Neuronal stem cell (in vitro differentiated cells): ENCODE data around the gene FADS1.

Source experiments
- DNase-seq: peaks from one replicate; pipeline ENCODE4 v3.0.0-alpha.2; 2013; ENCODE audit warnings: low spot score
- H2AFZ ChIP-seq: one replicate; pipeline ENCODE4 v1.6.1; 2013; ENCODE audit warnings: mild to moderate bottlenecking, low read length, inconsistent platforms
- H2AK5ac ChIP-seq: 2 replicates; pipeline ENCODE4 v1.6.1; 2013; ENCODE audit warnings: low read depth, mild to moderate bottlenecking, inconsistent platforms, low read length, moderate library complexity, mixed read lengths
- H2BK120ac ChIP-seq: 2 replicates; pipeline ENCODE4 v1.6.1; 2013; ENCODE audit warnings: low read depth, mild to moderate bottlenecking, inconsistent platforms, low read length, moderate library complexity, mixed read lengths
- H2BK12ac ChIP-seq: one replicate; pipeline ENCODE4 v1.6.1; 2013; ENCODE audit warnings: low read length, inconsistent platforms
- H2BK15ac ChIP-seq: 2 replicates; pipeline ENCODE4 v1.6.1; 2013; ENCODE audit warnings: mild to moderate bottlenecking, low read length, inconsistent platforms, mixed read lengths
- H2BK5ac ChIP-seq: one replicate; pipeline ENCODE4 v1.6.1; 2013; ENCODE audit warnings: inconsistent platforms, mild to moderate bottlenecking, low read length, moderate library complexity
- H3K14ac ChIP-seq: one replicate; pipeline ENCODE4 v1.6.1; 2013; ENCODE audit warnings: low read length, inconsistent platforms
- H3K18ac ChIP-seq: 2 replicates; pipeline ENCODE4 v1.6.1; 2013; ENCODE audit warnings: low read length, inconsistent platforms
- H3K23ac ChIP-seq: 2 replicates; pipeline ENCODE4 v1.6.1; 2013; ENCODE audit warnings: low read depth, mild to moderate bottlenecking, mixed read lengths, low read length, inconsistent platforms; ENCODE audit not compliant: poor library complexity
- H3K27ac ChIP-seq: replicated peaks from 3 replicates; pipeline ENCODE4 v1.5.1; 2013; ENCODE audit warnings: low read length, inconsistent platforms
- H3K27me3 ChIP-seq, 3 experiments: 2 replicates each; pipeline ENCODE4 v1.6.1; 2013; ENCODE audit warnings: low read length in 3 of 3, mild to moderate bottlenecking in 2 of 3, inconsistent platforms in 1 of 3, low read depth in 1 of 3, mixed read lengths in 1 of 3, moderate library complexity in 1 of 3; ENCODE audit not compliant: control insufficient read depth in 3 of 3, insufficient read depth in 3 of 3
- H3K36me3 ChIP-seq, 2 donors: replicated peaks in 1 of 2; 2 replicates each; pipeline ENCODE4 v1.6.1; 2013; ENCODE audit warnings: low read length in 2 of 2; ENCODE audit not compliant: control insufficient read depth in 2 of 2, insufficient read depth in 2 of 2
- H3K4ac ChIP-seq: 2 replicates; pipeline ENCODE4 v1.6.1; 2013; ENCODE audit warnings: inconsistent platforms, mild to moderate bottlenecking, low read length, moderate library complexity
- H3K4me1 ChIP-seq, 2 donors: 1 replicate in 1 of 2; 2 replicates in 1 of 2; pipeline ENCODE4 v1.6.1; 2013; ENCODE audit warnings: low read length in 2 of 2, low read depth in 1 of 2; ENCODE audit not compliant: control insufficient read depth in 2 of 2, insufficient read depth in 1 of 2
- H3K4me2 ChIP-seq: one replicate; pipeline ENCODE4 v1.6.1; 2013; ENCODE audit warnings: mild to moderate bottlenecking, low read length, inconsistent platforms; ENCODE audit not compliant: insufficient read depth, poor library complexity, severe bottlenecking
- H3K4me3 ChIP-seq, 2 donors: 2 replicates each; pipeline ENCODE4 v1.5.1; 2013; ENCODE audit warnings: low read length in 2 of 2, mild to moderate bottlenecking in 2 of 2, inconsistent platforms in 1 of 2, moderate library complexity in 1 of 2
- H3K79me1 ChIP-seq: one replicate; pipeline ENCODE4 v1.6.1; 2013; ENCODE audit warnings: low read depth, mild to moderate bottlenecking, inconsistent platforms, low read length, moderate library complexity
- H3K9ac ChIP-seq: one replicate; pipeline ENCODE4 v1.6.1; 2013; ENCODE audit warnings: mild to moderate bottlenecking, low read depth, low read length, inconsistent platforms; ENCODE audit not compliant: poor library complexity
- H3K9me3 ChIP-seq, 2 donors: replicated peaks in 1 of 2; 2 replicates each; pipeline versions ENCODE3 to v1.6.1; 2013; ENCODE audit warnings: low read length in 2 of 2, mild to moderate bottlenecking in 2 of 2, inconsistent platforms in 1 of 2, low read depth in 1 of 2, mixed read lengths in 1 of 2, moderate library complexity in 1 of 2; ENCODE audit not compliant: control insufficient read depth in 2 of 2, insufficient read depth in 1 of 2
- H4K8ac ChIP-seq: one replicate; pipeline ENCODE4 v1.6.1; 2013; ENCODE audit warnings: low read depth, mild to moderate bottlenecking, inconsistent platforms, low read length, moderate library complexity
- H4K91ac ChIP-seq: one replicate; pipeline ENCODE4 v1.6.1; 2013; ENCODE audit warnings: low read length, low read depth, mild to moderate bottlenecking, inconsistent platforms; ENCODE audit not compliant: poor library complexity
- WGBS, 2 donors: extraction: QIAGEN DNeasy Blood & Tissue Kit; methylation state at CpG; one replicate each; pipeline ENCODE4 v1.1.7; 2013; ENCODE audit warnings: missing lambda C conversion rate in 2 of 2, mixed read lengths in 1 of 2; ENCODE audit not compliant: insufficient read length in 2 of 2, insufficient replicate concordance in 1 of 2; ENCODE audit errors: extremely low coverage in 2 of 2; 5-methylcytosine and 5-hydroxymethylcytosine counted together

FADS1 gene

DNA sequence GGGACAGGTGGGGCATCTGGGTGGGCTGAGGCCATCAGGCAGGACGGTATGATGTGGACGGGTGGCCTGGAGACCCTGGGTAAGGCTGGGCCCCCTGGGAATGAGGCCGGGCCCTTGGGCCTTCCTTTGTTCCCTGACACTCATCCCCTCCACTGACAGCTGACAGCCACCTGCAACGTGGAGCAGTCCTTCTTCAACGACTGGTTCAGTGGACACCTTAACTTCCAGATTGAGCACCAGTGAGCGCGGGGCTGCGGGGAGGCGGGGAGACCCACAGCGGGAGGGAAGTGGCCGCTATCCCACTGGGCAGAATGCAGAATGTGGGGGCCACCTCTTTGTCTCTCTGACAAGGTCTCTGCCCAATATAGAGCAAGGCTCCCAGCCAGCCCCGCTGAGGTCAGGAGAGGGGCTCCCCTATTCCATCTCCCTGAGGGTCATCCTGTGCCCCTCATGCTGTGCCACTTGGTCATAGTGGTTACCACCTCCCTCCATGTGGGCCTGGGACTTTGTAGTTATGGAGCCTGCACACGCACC, 46.8 kb upstream of the FADS1 start:
- H3K79me1 ChIP-seq = peaks cover 4% of the 10 kb centered on the region
- H3K18ac ChIP-seq = no peak overlapping the region
- H3K14ac ChIP-seq = no peak overlapping the region
- H3K4me2 ChIP-seq = no peak overlapping the region
- H2BK15ac ChIP-seq = no peak overlapping the region
- H3K27ac ChIP-seq = no peak overlapping the region
- H3K4me1 ChIP-seq = no peaks in the 10 kb centered on the region
- no CpG with 5 or more reads among the region's 13 CpGs for WGBS, 2 donors
- no peak overlapping the region for H4K8ac ChIP-seq
- H2AFZ ChIP-seq = no peak overlapping the region
- no peak for DNase-seq
- no peak overlapping the region for H3K4me3 ChIP-seq
- no peak overlapping the region for H2AK5ac ChIP-seq
- H3K9ac ChIP-seq = no peak overlapping the region
- peak overlapping the region; percentile 73 for H3K23ac ChIP-seq
- peaks cover 69 to 86% of the 10 kb centered on the region in 2 donors for H3K36me3 ChIP-seq
- H2BK12ac ChIP-seq = no peak overlapping the region
- no peaks in the 10 kb centered on the region for H3K9me3 ChIP-seq
- H2BK120ac ChIP-seq = no peak overlapping the region
- no peaks in the 10 kb centered on the region for H3K27me3 ChIP-seq
- no peak overlapping the region for H4K91ac ChIP-seq
- no peak overlapping the region for H2BK5ac ChIP-seq
- H3K4ac ChIP-seq = no peak overlapping the region

GRCh38 chr11:61862714-61863547, 46.1 kb upstream of the FADS1 start:
- H3K9ac ChIP-seq = no peak overlapping the region
- peaks cover 4% of the 10 kb centered on the region for H3K79me1 ChIP-seq
- no peak overlapping the region for H3K4me2 ChIP-seq
- no peak overlapping the region for H3K4ac ChIP-seq
- DNase-seq = no peak
- H3K23ac ChIP-seq = no peak overlapping the region
- H3K9me3 ChIP-seq = no peaks in the 10 kb centered on the region
- no peak overlapping the region for H2BK120ac ChIP-seq
- H4K8ac ChIP-seq = no peak overlapping the region
- no peaks in the 10 kb centered on the region for H3K4me1 ChIP-seq
- WGBS, 2 donors = no CpG with 5 or more reads among the region's 18 CpGs
- H4K91ac ChIP-seq = no peak overlapping the region
- no peak overlapping the region for H2AFZ ChIP-seq
- H2BK12ac ChIP-seq = no peak overlapping the region
- H2BK15ac ChIP-seq = no peak overlapping the region
- peaks cover 69 to 93% of the 10 kb centered on the region in 2 donors for H3K36me3 ChIP-seq
- H3K14ac ChIP-seq = no peak overlapping the region
- no peaks in the 10 kb centered on the region for H3K27me3 ChIP-seq
- H3K27ac ChIP-seq = no peak overlapping the region
- no peak overlapping the region for H2AK5ac ChIP-seq
- H3K4me3 ChIP-seq = no peak overlapping the region
- H3K18ac ChIP-seq = no peak overlapping the region
- no peak overlapping the region for H2BK5ac ChIP-seq

GRCh38 chr11:61861634-61862033, 44.8 kb upstream of the FADS1 start:
- H3K27ac ChIP-seq = no peak overlapping the region

DNA sequence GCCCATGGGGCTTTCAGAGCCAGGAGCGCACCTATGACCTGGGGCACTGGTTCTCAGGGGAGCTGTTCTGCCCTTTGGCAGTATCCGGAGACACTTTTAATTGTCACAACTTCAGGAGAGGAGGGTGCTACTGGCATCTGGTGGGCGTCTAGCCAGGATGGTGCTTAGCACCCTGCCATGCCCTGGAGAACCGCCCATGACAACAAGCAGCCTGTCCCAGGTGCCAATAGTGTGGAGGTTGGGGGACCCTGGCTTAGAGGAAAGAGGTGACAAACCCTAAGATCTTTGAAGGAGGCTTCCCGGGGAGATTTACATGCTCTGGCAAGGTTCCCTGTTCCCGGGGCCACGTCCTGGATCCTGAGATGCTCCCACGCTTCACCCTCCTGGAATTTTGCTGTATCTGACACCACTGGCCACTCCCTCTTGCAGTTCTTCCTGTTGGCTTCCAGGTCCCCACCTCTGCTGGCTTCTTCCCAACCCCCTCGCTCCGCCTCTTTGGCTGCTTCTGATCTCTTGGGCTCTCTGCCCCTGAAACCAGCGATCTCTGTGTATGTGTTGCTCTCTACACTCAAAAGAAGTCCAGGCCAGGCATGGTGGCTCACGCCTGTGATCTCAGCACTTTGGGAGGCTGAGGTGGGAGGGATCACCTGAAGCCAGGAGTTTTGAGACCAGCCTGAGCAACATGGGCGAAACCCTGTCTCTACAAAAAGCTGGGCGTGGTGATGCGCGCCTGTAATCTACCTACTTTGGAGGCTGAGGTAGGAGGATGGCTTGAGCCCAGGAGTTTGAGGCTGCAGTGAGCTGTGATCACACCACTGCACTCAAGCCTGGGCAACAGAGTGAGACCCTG, 43.5 kb upstream of the FADS1 start:
- no peak overlapping the region for H2BK5ac ChIP-seq
- no peak overlapping the region for H3K27ac ChIP-seq
- no peak overlapping the region for H2AK5ac ChIP-seq
- no peak overlapping the region for H4K91ac ChIP-seq
- no peaks in the 10 kb centered on the region for H3K27me3 ChIP-seq
- no peak overlapping the region for H3K18ac ChIP-seq
- no peak overlapping the region for H2BK120ac ChIP-seq
- H2AFZ ChIP-seq = no peak overlapping the region
- H3K23ac ChIP-seq = no peak overlapping the region
- H3K9ac ChIP-seq = no peak overlapping the region
- H2BK12ac ChIP-seq = no peak overlapping the region
- DNase-seq = no peak
- no peak overlapping the region for H3K4ac ChIP-seq
- peaks cover 76 to 97% of the 10 kb centered on the region in 2 donors for H3K36me3 ChIP-seq
- no peaks in the 10 kb centered on the region for H3K9me3 ChIP-seq
- no CpG with 5 or more reads among the region's 16 CpGs for WGBS, 2 donors
- peaks cover 12% of the 10 kb centered on the region for H3K79me1 ChIP-seq
- H3K4me3 ChIP-seq = no peak overlapping the region
- H2BK15ac ChIP-seq = no peak overlapping the region
- H4K8ac ChIP-seq = no peak overlapping the region
- no peak overlapping the region for H3K14ac ChIP-seq
- no peaks in the 10 kb centered on the region for H3K4me1 ChIP-seq
- H3K4me2 ChIP-seq = no peak overlapping the region

More at GRCh38 chr11:61861634-61862033, 44.8 kb upstream of the FADS1 start:
- H3K18ac ChIP-seq = no peak overlapping the region
- no peak for DNase-seq
- H3K4me1 ChIP-seq = no peaks in the 10 kb centered on the region
- H3K36me3 ChIP-seq = peaks cover 75 to 97% of the 10 kb centered on the region in 2 donors
- H3K9me3 ChIP-seq = no peaks in the 10 kb centered on the region
- H4K91ac ChIP-seq = no peak overlapping the region
- peaks cover 11% of the 10 kb centered on the region for H3K79me1 ChIP-seq
- no CpG with 5 or more reads among the region's 9 CpGs for WGBS, 2 donors
- H2BK5ac ChIP-seq = no peak overlapping the region
- no peak overlapping the region for H2BK120ac ChIP-seq
- H3K27me3 ChIP-seq = no peaks in the 10 kb centered on the region
- no peak overlapping the region for H4K8ac ChIP-seq
- no peak overlapping the region for H3K4me3 ChIP-seq
- H2AFZ ChIP-seq = no peak overlapping the region
- no peak overlapping the region for H2BK12ac ChIP-seq
- peak overlapping the region; percentile 69 for H3K23ac ChIP-seq
- no peak overlapping the region for H2AK5ac ChIP-seq
- peak overlapping the region; percentile 61 for H3K9ac ChIP-seq
- H3K4me2 ChIP-seq = no peak overlapping the region
- H2BK15ac ChIP-seq = no peak overlapping the region
- H3K14ac ChIP-seq = no peak overlapping the region
- H3K4ac ChIP-seq = no peak overlapping the region
